ENCODE data around the gene MRPL2. TPM values are rescaled to one million over a fixed set of nuclear protein-coding genes. Genes with fewer than 3 reads are reported as not detected.
"Not testable (repeated sequence)": the region's sequence is repeated elsewhere in the genome, so short reads cannot be mapped to it uniquely, and the experiment has no call there.

Gene MRPL2
- total RNA-seq, 4 donors from 2014 or later = 17.3 to 35.4 (median 21.2) TPM

DNA sequence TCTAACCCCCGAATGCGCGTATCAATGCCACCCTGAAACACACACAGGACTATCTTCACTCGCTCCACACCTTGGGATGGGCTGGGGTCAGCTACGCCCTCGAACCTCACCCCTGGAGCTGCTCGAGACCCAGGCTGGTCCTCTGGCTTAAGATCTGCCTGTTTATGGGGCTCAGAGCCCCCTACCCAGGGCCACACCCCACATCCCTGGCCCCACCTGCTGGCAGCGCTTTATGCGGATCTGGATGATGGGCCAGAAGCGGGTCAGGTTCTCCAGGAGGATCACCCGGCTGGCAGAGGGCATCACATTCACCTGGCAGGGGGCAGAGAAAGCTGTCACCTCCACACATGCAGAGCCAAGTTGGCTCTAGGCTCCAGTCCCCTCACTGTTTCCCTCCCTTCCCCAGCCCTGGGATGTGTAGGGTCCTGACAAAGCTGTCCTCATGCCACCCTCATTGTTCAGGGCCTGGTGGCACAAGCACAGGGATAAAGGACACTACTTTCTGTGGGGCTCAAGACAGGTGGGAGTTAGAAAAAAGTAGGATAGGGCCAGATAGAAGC, 13.8 kb downstream of the MRPL2 start:
- H3K27me3 ChIP-seq = no peaks in the 10 kb centered on the region
- WGBS, 2 donors (ENCODE audit: low coverage in 1 of 2) = 100% methylated on average over 2 to 3 of the region's 11 CpGs
- peaks cover 0 to 96% of the 10 kb centered on the region in 2 donors for H3K36me3 ChIP-seq
- H3K27ac ChIP-seq = no peak overlapping the region
- no peak for TF ChIP-seq CTCF (IDR thresholded peaks at IDR 0.05)
- TF ChIP-seq POLR2A (IDR thresholded peaks at IDR 0.05) = no peak
- no peak for TF ChIP-seq EP300 (IDR thresholded peaks at IDR 0.05)
- no peak for TF ChIP-seq POLR2AphosphoS5 (IDR thresholded peaks at IDR 0.05)
- no peak for ATAC-seq
- H3K9me3 ChIP-seq = no peaks in the 10 kb centered on the region
- no peaks in the 10 kb centered on the region for H3K4me1 ChIP-seq
- no peak overlapping the region for H3K4me3 ChIP-seq

GRCh38 chr6:43043310-43043709, 15.9 kb downstream of the MRPL2 start:
- no peak for TF ChIP-seq POLR2AphosphoS5 (IDR thresholded peaks at IDR 0.05)
- TF ChIP-seq CTCF (IDR thresholded peaks at IDR 0.05) = no peak
- TF ChIP-seq POLR2A (IDR thresholded peaks at IDR 0.05) = no peak
- no peak for TF ChIP-seq EP300 (IDR thresholded peaks at IDR 0.05)
- Histone ChIP-seq H3K27ac (no peak overlapping the region), H3K9me3 (no peaks in the 10 kb centered on the region), H3K4me1 (no peaks in the 10 kb centered on the region), H3K36me3 (peaks cover 0 to 95% of the 10 kb centered on the region in 2 donors), H3K4me3 (no peak overlapping the region), H3K27me3 (no peaks in the 10 kb centered on the region)
- WGBS, 2 donors (ENCODE audit: low coverage in 1 of 2) = 90% methylated on average over 2 of the region's 9 CpGs; no CpG with 5 or more reads in 1 of the 2 donors
- no peak for ATAC-seq

DNA sequence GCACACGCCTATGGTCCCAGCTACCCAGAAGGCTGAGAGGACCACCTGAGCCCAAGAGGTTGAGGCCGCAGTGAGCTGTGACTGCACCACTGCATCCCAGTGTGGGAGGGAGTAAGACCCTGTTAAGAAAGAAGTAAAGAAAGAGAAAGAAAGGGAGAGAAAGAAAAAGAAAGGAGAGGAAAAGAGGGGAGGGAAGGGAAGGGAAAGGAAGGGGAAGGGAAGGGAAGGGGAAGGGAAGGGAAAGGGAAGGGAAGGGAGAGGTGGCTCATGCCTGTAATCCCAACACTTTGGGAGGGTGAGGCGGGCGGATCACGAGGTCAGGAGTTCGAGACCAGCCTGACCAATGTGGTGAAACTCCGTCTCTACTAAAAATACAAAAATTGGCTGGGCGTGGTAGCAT, 17.8 kb downstream of the MRPL2 start:
- not testable (repeated sequence) for H3K27me3 ChIP-seq
- WGBS, 2 donors (ENCODE audit: low coverage in 1 of 2) = 86 to 90% methylated on average over 7 to 8 of the region's 8 CpGs
- peaks cover 0 to 95% of the 10 kb centered on the region in 2 donors for H3K36me3 ChIP-seq

GRCh38 chr6:43040542-43041257, 18.5 kb downstream of the MRPL2 start:
- no peak for ATAC-seq

More for the DNA sequence above, 17.8 kb downstream of the MRPL2 start:
- H3K4me3 ChIP-seq, H3K4me1 ChIP-seq, H3K27ac ChIP-seq, ATAC-seq, H3K9me3 ChIP-seq: not testable (repeated sequence)

DNA sequence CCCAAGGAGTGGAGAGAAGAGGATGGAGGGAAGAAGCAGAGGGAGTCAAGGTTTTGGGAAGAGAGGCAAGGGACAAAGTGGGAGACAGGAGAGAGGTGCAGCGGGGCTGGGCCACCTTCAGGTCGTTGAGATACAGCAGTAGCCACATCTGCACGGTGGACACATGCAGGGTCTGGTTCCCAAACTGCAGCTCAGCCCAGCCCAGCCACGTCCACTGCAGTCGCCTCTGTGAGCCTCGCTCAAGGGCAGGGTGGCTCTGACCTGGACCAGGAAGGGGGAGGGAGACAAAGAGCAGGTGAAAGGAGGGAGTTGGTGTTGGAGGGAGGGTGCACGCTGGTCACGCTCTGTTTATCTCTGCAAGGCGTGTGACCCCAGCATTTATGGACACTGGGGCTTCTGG, 20.5 kb downstream of the MRPL2 start:
- H3K36me3 ChIP-seq = peaks cover 0 to 95% of the 10 kb centered on the region in 2 donors
- H3K4me3 ChIP-seq = no peak overlapping the region
- H3K4me1 ChIP-seq = peaks cover 0 to 13% (median 0%) of the 10 kb centered on the region in 3 donors
- H3K27me3 ChIP-seq = no peaks in the 10 kb centered on the region
- H3K27ac ChIP-seq = no peak overlapping the region
- ATAC-seq = no peak
- H3K9me3 ChIP-seq = no peaks in the 10 kb centered on the region
- TF ChIP-seq CTCF (IDR thresholded peaks at IDR 0.05) = no peak
- no peak for TF ChIP-seq POLR2A (IDR thresholded peaks at IDR 0.05)
- WGBS, 2 donors (ENCODE audit: low coverage in 1 of 2) = 70 to 72% methylated on average over 2 to 4 of the region's 9 CpGs

More at GRCh38 chr6:43040542-43041257, 18.5 kb downstream of the MRPL2 start:
- TF ChIP-seq CTCF (IDR thresholded peaks at IDR 0.05) (no peak), EP300 (IDR thresholded peaks at IDR 0.05) (no peak), POLR2AphosphoS5 (IDR thresholded peaks at IDR 0.05) (no peak), POLR2A (IDR thresholded peaks at IDR 0.05) (no peak)
- Histone ChIP-seq H3K4me1 (peaks cover 0 to 7% (median 0%) of the 10 kb centered on the region in 3 donors), H3K4me3 (no peak overlapping the region), H3K27ac (no peak overlapping the region), H3K27me3 (no peaks in the 10 kb centered on the region), H3K36me3 (peaks cover 0 to 95% of the 10 kb centered on the region in 2 donors), H3K9me3 (no peaks in the 10 kb centered on the region)
- WGBS, 2 donors (ENCODE audit: low coverage in 1 of 2) = 82 to 83% methylated on average over 1 to 7 of the region's 18 CpGs
